PC-9 (cell line): ENCODE measurements around the gene LSS. TPM values are rescaled to one million over a fixed set of nuclear protein-coding genes. Genes with fewer than 3 reads are reported as not detected.

ENCODE experiments used
- BruUV-seq: library from RNA; stranded (reverse); fragments of 400-500 nt; replicated peaks from 2 replicates; lab custom pipeline; 2021; lab: Mats Ljungman, UMichigan
- CTCF ChIA-PET: fragments of 300-600 bp; sonication (Branson Sonifier 250); formaldehyde crosslinking; loops from one replicate; lab custom pipeline; 2022; ENCODE audit warnings: antibody characterized with exemption; lab: Charles Lee
- POLR2A ChIA-PET: fragments of 300-600 bp; sonication (Branson Sonifier 250); formaldehyde crosslinking; loops from one replicate; lab custom pipeline; 2022; ENCODE audit warnings: antibody characterized with exemption; ENCODE audit not compliant: unreplicated experiment; lab: Charles Lee
- DNase-seq, 2 experiments: peaks; one replicate each; pipeline versions ENCODE4 v3.0.0 to v3.0.0-alpha.2; 2015 to 2022; ENCODE audit warnings: mixed read lengths in 1 of 2
- H2AFZ ChIP-seq: fragments of 200-600 bp; sonication (generic); 2 replicates; pipeline ENCODE4 v1.8.1; 2017; ENCODE audit warnings: antibody characterized with exemption
- H3F3A ChIP-seq: fragments of 200-600 bp; sonication (generic); 2 replicates; pipeline ENCODE4 v1.8.1; 2017; ENCODE audit warnings: antibody characterized with exemption, mild to moderate bottlenecking, low read depth; ENCODE audit not compliant: insufficient read depth
- H3K27ac ChIP-seq: fragments of 200-600 bp; sonication (generic); 2 replicates; pipeline ENCODE4 v1.6.1; 2016; ENCODE audit warnings: mixed run types
- H3K27me3 ChIP-seq: fragments of 200-600 bp; sonication (generic); 2 replicates; pipeline ENCODE4 v1.6.1; 2016; ENCODE audit warnings: low read depth, mixed run types; ENCODE audit not compliant: insufficient read depth
- H3K36me3 ChIP-seq: fragments of 200-600 bp; sonication (generic); 2 replicates; pipeline ENCODE4 v1.6.1; 2016; ENCODE audit warnings: low read depth, mixed run types
- H3K4me1 ChIP-seq: fragments of 200-600 bp; sonication (generic); replicated peaks from 2 replicates; pipeline ENCODE4 v1.6.1; 2016; ENCODE audit warnings: mixed run types; ENCODE audit not compliant: insufficient read depth
- H3K4me2 ChIP-seq: fragments of 200-600 bp; sonication (generic); 2 replicates; pipeline ENCODE4 v1.6.1; 2017; ENCODE audit warnings: mixed run types
- H3K4me3 ChIP-seq: fragments of 200-600 bp; sonication (generic); 2 replicates; pipeline ENCODE4 v1.6.1; 2016; ENCODE audit warnings: mixed run types
- H3K79me2 ChIP-seq: fragments of 200-600 bp; sonication (generic); 2 replicates; pipeline ENCODE4 v1.6.1; 2017; ENCODE audit warnings: low read depth, mixed run types
- H3K9me2 ChIP-seq: fragments of 200-600 bp; sonication (generic); 2 replicates; pipeline ENCODE4 v1.8.1; 2017; ENCODE audit warnings: mild to moderate bottlenecking; ENCODE audit not compliant: insufficient read depth
- H3K9me3 ChIP-seq: fragments of 200-600 bp; sonication (generic); 2 replicates; pipeline ENCODE4 v1.8.1; 2016; ENCODE audit warnings: low read depth; ENCODE audit not compliant: insufficient read depth
- H4K20me1 ChIP-seq: fragments of 200-600 bp; sonication (generic); 2 replicates; pipeline ENCODE4 v1.8.1; 2017; ENCODE audit not compliant: insufficient read depth
- EZH2 ChIP-seq: fragments of 200-600 bp; sonication (generic); IDR thresholded peaks from 2 replicates; pipeline ENCODE4 v1.8.0; 2017; ENCODE audit warnings: antibody characterized with exemption, low read depth
- intact Hi-C: fragments of 100-400 bp; cut with micrococcal nuclease; formaldehyde crosslinking; loops from one replicate; pipeline ENCODE4 v1.10.0; 2022; ENCODE audit not compliant: unreplicated experiment
- total RNA-seq: library from RNA; stranded (reverse); gene quantifications from 2 replicates; pipeline ENCODE4 v1.2.3, GENCODE V29; 2021
- TF ChIP-seq, protein P1 (sequence below): fragments of 200-600 bp; sonication (generic); conservative IDR thresholded peaks from 2 replicates; pipeline ENCODE4 v1.6.1; 2017; ENCODE audit warnings: mixed run types, antibody characterized with exemption, mild to moderate bottlenecking, moderate library complexity

Gene LSS
- total RNA-seq, 1 experiment from 2014 or later, result 92.3 TPM

DNA sequence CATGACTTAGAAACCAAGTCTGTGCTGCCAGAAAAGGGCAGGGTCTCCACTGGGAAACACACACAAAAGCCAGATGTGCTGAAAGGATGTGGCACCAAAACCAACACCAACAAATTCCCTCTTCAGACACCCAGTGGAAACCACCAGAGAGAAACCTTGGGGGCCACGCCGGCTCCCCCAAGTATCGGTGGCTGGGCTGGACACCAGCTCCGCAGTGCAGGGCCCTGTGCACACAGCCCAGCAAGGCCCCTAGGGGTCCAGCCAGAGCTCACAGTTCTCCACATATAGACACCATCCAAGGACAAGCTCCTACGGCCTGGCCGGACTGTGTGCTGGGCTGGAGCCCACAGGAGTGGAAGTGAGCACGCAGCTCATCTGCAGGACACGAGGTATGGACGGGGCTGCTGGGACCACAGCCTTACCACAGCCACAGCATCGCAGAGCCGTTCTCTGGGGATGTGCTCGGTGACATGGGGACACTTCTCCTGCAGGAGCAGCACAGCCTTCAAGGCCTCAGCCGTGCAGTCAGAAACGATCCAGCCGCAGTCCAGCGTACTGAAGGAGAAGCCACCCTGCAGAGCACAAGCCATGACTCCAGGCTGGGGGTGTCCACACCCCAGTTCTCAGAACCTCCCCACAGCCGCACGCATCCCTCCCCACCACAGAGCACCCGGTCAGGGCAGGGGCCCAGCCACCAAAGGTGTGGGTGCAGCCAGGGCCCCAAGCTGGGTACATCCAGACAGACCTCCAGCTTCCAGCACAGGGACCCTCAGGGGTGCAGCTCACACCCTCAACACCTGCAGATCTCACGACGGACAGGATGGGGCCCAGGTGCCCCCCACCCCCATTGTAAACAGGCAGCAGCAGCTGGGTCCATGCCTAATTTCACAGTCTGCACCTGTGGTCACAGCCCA, 21.3 kb downstream of the LSS start:
- Histone ChIP-seq H3K4me1 (no peaks in the 10 kb centered on the region), H3K4me2 (no peak overlapping the region), H3K9me2 (no peaks in the 10 kb centered on the region), H3K36me3 (no peaks in the 10 kb centered on the region), H2AFZ (no peak overlapping the region), H3F3A (no peaks in the 10 kb centered on the region), H3K79me2 (no peaks in the 10 kb centered on the region), H3K27me3 (no peaks in the 10 kb centered on the region), H4K20me1 (no peaks in the 10 kb centered on the region), H3K4me3 (no peak overlapping the region), H3K27ac (no peak overlapping the region), H3K9me3 (no peaks in the 10 kb centered on the region)
- no peak for DNase-seq
- POLR2A ChIA-PET, result no interaction called here
- intact Hi-C loops, result no loop called here
- TF ChIP-seq, protein P1, sequence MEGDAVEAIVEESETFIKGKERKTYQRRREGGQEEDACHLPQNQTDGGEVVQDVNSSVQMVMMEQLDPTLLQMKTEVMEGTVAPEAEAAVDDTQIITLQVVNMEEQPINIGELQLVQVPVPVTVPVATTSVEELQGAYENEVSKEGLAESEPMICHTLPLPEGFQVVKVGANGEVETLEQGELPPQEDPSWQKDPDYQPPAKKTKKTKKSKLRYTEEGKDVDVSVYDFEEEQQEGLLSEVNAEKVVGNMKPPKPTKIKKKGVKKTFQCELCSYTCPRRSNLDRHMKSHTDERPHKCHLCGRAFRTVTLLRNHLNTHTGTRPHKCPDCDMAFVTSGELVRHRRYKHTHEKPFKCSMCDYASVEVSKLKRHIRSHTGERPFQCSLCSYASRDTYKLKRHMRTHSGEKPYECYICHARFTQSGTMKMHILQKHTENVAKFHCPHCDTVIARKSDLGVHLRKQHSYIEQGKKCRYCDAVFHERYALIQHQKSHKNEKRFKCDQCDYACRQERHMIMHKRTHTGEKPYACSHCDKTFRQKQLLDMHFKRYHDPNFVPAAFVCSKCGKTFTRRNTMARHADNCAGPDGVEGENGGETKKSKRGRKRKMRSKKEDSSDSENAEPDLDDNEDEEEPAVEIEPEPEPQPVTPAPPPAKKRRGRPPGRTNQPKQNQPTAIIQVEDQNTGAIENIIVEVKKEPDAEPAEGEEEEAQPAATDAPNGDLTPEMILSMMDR, result no peak
- no TSS peak for BruUV-seq
- CTCF ChIA-PET, result no interaction called here

DNA sequence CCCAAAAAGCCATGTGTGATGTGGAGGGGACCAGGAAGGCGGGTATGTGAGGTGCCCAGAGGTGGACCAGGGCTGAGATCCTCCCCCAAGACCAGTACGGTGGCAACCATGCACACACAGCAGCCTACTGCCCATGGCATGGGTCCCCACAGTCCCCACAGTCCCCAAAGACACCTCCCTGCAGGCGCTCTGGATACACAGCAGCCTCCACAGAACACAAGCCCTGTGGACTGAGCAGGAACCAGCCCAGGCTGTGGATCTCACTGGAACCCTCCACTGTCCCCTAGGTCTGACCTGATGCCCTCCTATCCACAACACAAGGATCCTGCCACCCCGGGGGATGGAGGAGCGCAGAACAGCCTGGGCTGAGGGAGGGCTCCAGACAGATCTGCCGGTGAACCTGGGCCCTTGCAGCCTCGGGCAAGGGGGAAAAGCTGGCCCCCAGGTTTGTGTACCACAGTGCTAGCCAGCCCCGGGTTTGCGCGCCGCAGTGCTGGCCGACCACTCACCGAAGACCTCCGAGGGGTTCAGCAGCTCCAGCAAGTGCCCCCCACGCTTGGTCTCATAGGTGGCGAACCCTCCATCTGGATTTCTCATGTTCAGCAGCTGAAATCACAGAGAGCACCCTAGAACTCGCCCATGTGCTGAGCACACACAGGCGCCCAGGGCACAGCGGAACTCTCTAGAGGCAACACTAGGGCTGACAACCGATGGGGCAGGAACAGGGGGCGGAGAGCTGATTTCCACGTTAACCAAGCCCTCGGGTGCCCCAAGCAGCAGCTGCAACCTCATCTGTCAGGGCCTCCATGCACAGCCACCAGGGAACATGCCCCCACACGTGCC, 22.2 kb downstream of the LSS start:
- H4K20me1 ChIP-seq, result no peaks in the 10 kb centered on the region
- no peak for DNase-seq
- ChIA-PET CTCF (no interaction called here), POLR2A (no interaction called here)
- H3F3A ChIP-seq, result no peaks in the 10 kb centered on the region
- H3K4me1 ChIP-seq, result no peaks in the 10 kb centered on the region
- no peaks in the 10 kb centered on the region for H3K9me2 ChIP-seq
- BruUV-seq, result no TSS peak
- H3K36me3 ChIP-seq, result no peaks in the 10 kb centered on the region
- H3K4me3 ChIP-seq, result no peak overlapping the region
- H3K27ac ChIP-seq, result no peak overlapping the region
- no peaks in the 10 kb centered on the region for H3K79me2 ChIP-seq
- intact Hi-C loops, result no loop called here
- H3K4me2 ChIP-seq, result no peak overlapping the region
- no peak overlapping the region for H2AFZ ChIP-seq
- H3K9me3 ChIP-seq, result no peaks in the 10 kb centered on the region
- H3K27me3 ChIP-seq, result no peaks in the 10 kb centered on the region
- no peak for TF ChIP-seq EZH2
- TF ChIP-seq, protein P1, result no peak

DNA sequence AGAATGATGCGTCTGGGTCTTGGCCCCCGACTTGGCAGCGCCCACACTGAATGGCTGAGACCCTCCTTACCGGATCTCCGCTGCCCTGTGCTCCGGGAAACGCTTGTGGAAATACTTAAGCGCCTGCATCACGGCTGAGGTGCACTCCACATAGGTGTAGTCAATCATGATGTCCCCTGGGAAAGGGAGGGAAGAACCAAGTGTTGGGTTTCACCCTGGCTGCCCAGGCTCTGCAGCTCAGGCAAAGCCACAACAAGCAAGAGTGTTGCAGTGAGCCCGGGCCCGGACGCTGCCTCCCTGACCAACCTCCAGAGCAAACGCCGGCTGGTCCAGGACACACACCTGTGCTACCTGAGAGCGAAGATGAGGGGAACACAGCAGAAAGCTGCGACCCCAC, 22.8 kb downstream of the LSS start:
- no peaks in the 10 kb centered on the region for H3K36me3 ChIP-seq
- no peak for DNase-seq

More for the DNA sequence above, 22.8 kb downstream of the LSS start:
- Histone ChIP-seq H3K9me3 (no peaks in the 10 kb centered on the region), H3K4me1 (no peaks in the 10 kb centered on the region), H3K9me2 (no peaks in the 10 kb centered on the region), H3K4me2 (no peak overlapping the region), H3K27me3 (no peaks in the 10 kb centered on the region), H2AFZ (no peak overlapping the region), H4K20me1 (no peaks in the 10 kb centered on the region), H3K79me2 (no peaks in the 10 kb centered on the region), H3F3A (peaks cover under 1% of the 10 kb centered on the region; the same call in 1 of the 2 replicates), H3K27ac (no peak overlapping the region), H3K4me3 (no peak overlapping the region)
- ChIA-PET POLR2A (no interaction called here), CTCF (no interaction called here)
- intact Hi-C loops, result no loop called here
- BruUV-seq, result no TSS peak
- no peak for TF ChIP-seq EZH2
- TF ChIP-seq, protein P1, result no peak
